Measurements from ENCODE around the gene ZDHHC9.

DNA sequence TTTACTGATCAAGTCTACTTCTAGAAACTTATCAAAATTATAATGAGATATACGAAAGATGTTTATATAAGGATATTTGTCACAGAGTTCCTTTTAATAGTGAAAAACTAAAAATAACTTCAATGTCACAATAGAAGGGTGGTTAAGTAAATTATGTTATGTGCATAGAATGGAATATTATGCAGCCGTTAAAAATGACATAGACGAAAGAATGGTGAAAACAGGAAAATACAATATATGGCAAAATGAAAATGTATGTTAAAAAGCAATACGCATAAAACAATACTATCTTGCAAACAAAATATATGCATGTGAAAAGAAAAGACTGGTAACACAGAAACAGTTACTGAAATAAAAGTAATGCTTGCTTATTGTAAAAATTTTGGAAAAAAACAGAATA is 19.1 kb downstream of the ZDHHC9 start:
- no peak for TF ChIP-seq POLR2A (IDR thresholded peaks at IDR 0.05)
- TF ChIP-seq, protein P1, sequence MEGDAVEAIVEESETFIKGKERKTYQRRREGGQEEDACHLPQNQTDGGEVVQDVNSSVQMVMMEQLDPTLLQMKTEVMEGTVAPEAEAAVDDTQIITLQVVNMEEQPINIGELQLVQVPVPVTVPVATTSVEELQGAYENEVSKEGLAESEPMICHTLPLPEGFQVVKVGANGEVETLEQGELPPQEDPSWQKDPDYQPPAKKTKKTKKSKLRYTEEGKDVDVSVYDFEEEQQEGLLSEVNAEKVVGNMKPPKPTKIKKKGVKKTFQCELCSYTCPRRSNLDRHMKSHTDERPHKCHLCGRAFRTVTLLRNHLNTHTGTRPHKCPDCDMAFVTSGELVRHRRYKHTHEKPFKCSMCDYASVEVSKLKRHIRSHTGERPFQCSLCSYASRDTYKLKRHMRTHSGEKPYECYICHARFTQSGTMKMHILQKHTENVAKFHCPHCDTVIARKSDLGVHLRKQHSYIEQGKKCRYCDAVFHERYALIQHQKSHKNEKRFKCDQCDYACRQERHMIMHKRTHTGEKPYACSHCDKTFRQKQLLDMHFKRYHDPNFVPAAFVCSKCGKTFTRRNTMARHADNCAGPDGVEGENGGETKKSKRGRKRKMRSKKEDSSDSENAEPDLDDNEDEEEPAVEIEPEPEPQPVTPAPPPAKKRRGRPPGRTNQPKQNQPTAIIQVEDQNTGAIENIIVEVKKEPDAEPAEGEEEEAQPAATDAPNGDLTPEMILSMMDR (IDR thresholded peaks at IDR 0.05) = no peak
